GM23338 (cell line): ENCODE results near the gene NELFCD. TPM values are rescaled to one million over a fixed set of nuclear protein-coding genes. Genes with fewer than 3 reads are reported as not detected.

Experiments used
- ATAC-seq: fragments of 200-7000 bp; cut with Tn5 transposase; 3 replicates; pipeline ENCODE4 v1.9.1; 2020
- DNase-seq: peaks from one replicate; pipeline ENCODE4 v3.0.0-alpha.2; 2015; ENCODE audit warnings: low spot score
- H2AFZ ChIP-seq: fragments of 200-600 bp; sonication (generic); 2 replicates; pipeline ENCODE4 v1.8.0; 2016; ENCODE audit warnings: antibody characterized with exemption, mild to moderate bottlenecking, moderate library complexity
- H3F3A ChIP-seq: fragments of 200-600 bp; sonication (generic); replicated peaks from 2 replicates; pipeline ENCODE4 v1.8.0; 2017; ENCODE audit warnings: antibody characterized with exemption, mixed run types, low read depth
- H3K27ac ChIP-seq: fragments of 200-600 bp; sonication (generic); 2 replicates; pipeline ENCODE4 v1.6.1; 2016; ENCODE audit warnings: low read depth
- H3K27me3 ChIP-seq: fragments of 200-600 bp; sonication (generic); 2 replicates; pipeline ENCODE4 v1.8.0; 2016; ENCODE audit warnings: mild to moderate bottlenecking, mixed run types, moderate library complexity; ENCODE audit not compliant: insufficient read depth
- H3K36me3 ChIP-seq: fragments of 200-600 bp; sonication (generic); 2 replicates; pipeline ENCODE4 v1.8.0; 2016; ENCODE audit warnings: mild to moderate bottlenecking; ENCODE audit not compliant: insufficient read depth
- H3K4me1 ChIP-seq: fragments of 200-600 bp; sonication (generic); 2 replicates; pipeline ENCODE4 v1.8.0; 2016; ENCODE audit warnings: mild to moderate bottlenecking, moderate library complexity; ENCODE audit not compliant: insufficient read depth
- H3K4me2 ChIP-seq: fragments of 200-600 bp; sonication (generic); 2 replicates; pipeline ENCODE4 v1.7.1; 2017; ENCODE audit warnings: mixed run types
- H3K4me3 ChIP-seq: fragments of 200-600 bp; sonication (generic); 2 replicates; pipeline ENCODE4 v1.6.1; 2016; ENCODE audit warnings: mixed run types
- H3K79me2 ChIP-seq: fragments of 200-600 bp; sonication (generic); replicated peaks from 2 replicates; pipeline ENCODE4 v1.8.0; 2017; ENCODE audit warnings: mild to moderate bottlenecking; ENCODE audit not compliant: insufficient read depth
- H3K9me2 ChIP-seq: fragments of 200-600 bp; sonication (generic); 2 replicates; pipeline ENCODE4 v1.8.0; 2017; ENCODE audit not compliant: insufficient read depth
- H4K20me1 ChIP-seq: fragments of 200-600 bp; sonication (generic); replicated peaks from 2 replicates; pipeline ENCODE4 v1.8.0; 2017; ENCODE audit warnings: mild to moderate bottlenecking; ENCODE audit not compliant: insufficient read depth
- H3K27ac Mint-ChIP-seq: 2 replicates; pipeline ENCODE4 v1.8.0; 2020; ENCODE audit warnings: inconsistent platforms, mild to moderate bottlenecking, moderate library complexity, mixed read lengths
- H3K27me3 Mint-ChIP-seq: 3 replicates; pipeline ENCODE4 v1.8.0; 2022; ENCODE audit warnings: low read depth, mild to moderate bottlenecking, moderate library complexity, mixed read lengths, inconsistent platforms; ENCODE audit not compliant: insufficient read depth, poor library complexity
- H3K36me3 Mint-ChIP-seq: 3 replicates; pipeline ENCODE4 v1.8.0; 2021; ENCODE audit warnings: low read depth, mild to moderate bottlenecking, inconsistent platforms, moderate library complexity, mixed read lengths
- H3K4me1 Mint-ChIP-seq: 3 replicates; pipeline ENCODE4 v1.8.0; 2020; ENCODE audit warnings: mild to moderate bottlenecking, inconsistent platforms, mixed read lengths
- H3K4me3 Mint-ChIP-seq: 3 replicates; pipeline ENCODE4 v1.8.0; 2021; ENCODE audit warnings: moderate library complexity, mild to moderate bottlenecking, inconsistent platforms, mixed read lengths
- H3K9me3 Mint-ChIP-seq: 3 replicates; pipeline ENCODE4 v1.8.0; 2020; ENCODE audit warnings: moderate library complexity, mild to moderate bottlenecking, inconsistent platforms, mixed read lengths
- EZH2 ChIP-seq: fragments of 200-600 bp; sonication (generic); IDR thresholded peaks from one replicate; pipeline ENCODE4 v1.8.0; 2017; ENCODE audit warnings: antibody characterized with exemption, mild to moderate bottlenecking, low read depth; ENCODE audit not compliant: unreplicated experiment
- EZH2phosphoT487 ChIP-seq: fragments of 200-600 bp; sonication (generic); IDR thresholded peaks from one replicate; pipeline ENCODE4 v1.8.1; 2018; ENCODE audit warnings: antibody characterized with exemption; ENCODE audit not compliant: unreplicated experiment
- JUNB ChIP-seq: IDR thresholded peaks from one replicate; pipeline ENCODE4 v1.6.1; 2016; ENCODE audit warnings: antibody characterized with exemption; ENCODE audit not compliant: unreplicated experiment
- NANOG ChIP-seq: IDR thresholded peaks from 2 replicates; pipeline ENCODE4 v1.6.1; 2016; ENCODE audit warnings: antibody characterized with exemption, borderline replicate concordance
- ZNF331 ChIP-seq: fragments of 250-450 bp; sonication (Bioruptor Pico); IDR thresholded peaks from 2 replicates; pipeline ENCODE4 v1.5.0; 2020; ENCODE audit warnings: low read depth, mild to moderate bottlenecking, moderate library complexity
- polyA plus RNA-seq: library from polyadenylated mRNA; unstranded; fragments of >200 nt; fragmentation: Nextera tagmentation; extraction: Ambion mirVana; gene quantifications from 2 replicates; pipeline ENCODE4 v1.2.1, GENCODE V29; 2016
- total RNA-seq: library from RNA; depleted of rRNA; stranded (reverse); fragments of >200 nt; shearing (Covaris generic); gene quantifications from 2 replicates; pipeline ENCODE4 v1.2.3, GENCODE V29; 2014
- TF ChIP-seq, protein P1 (sequence below), 2 experiments: fragments of 200-600 bp in 1 of 2; sonication (generic) in 1 of 2; conservative IDR thresholded peaks; 2 replicates each; pipeline versions ENCODE4 v1.5.1 to v1.6.1; 2016 to 2017; ENCODE audit warnings: antibody characterized with exemption in 2 of 2, low read depth in 2 of 2, mild to moderate bottlenecking in 2 of 2, moderate library complexity in 1 of 2
- TF ChIP-seq, protein P2 (sequence below): IDR thresholded peaks from 2 replicates; pipeline ENCODE4 v1.6.1; 2016; ENCODE audit warnings: antibody characterized with exemption

Gene NELFCD
- total and polyA plus RNA-seq, 2 experiments from 2014 or later, result 52.9 to 75.8 TPM

DNA sequence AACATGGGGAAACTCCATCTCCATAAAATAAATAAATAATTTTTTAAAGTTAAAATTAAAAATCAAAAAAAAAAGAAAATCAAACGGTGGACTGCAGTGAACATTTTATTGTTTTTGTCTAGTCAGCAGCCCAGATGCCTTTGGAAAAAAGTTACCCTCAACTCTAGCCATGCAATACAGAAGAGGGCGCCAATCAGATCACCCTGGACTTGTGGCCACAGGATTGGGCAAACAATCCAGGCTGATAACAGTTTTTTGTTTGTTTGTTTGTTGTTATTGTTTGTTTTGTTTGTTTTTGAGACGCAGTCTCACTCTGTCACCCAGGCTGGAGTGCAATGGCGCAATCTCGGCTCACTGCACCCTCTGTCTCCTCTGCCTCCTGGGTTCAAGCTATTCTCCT lies 30.5 kb upstream of the NELFCD start:
- H3K4me1 ChIP-seq, result no peaks in the 10 kb centered on the region
- no peak overlapping the region for H3K4me3 Mint-ChIP-seq
- H3K9me3 Mint-ChIP-seq, result no peaks in the 10 kb centered on the region; the same call in 2 of the 3 replicates
- TF ChIP-seq ZNF331 (CRISPR knock-in tag) (no peak), EZH2 (no peak), NANOG (no peak)
- TF ChIP-seq, protein P1, sequence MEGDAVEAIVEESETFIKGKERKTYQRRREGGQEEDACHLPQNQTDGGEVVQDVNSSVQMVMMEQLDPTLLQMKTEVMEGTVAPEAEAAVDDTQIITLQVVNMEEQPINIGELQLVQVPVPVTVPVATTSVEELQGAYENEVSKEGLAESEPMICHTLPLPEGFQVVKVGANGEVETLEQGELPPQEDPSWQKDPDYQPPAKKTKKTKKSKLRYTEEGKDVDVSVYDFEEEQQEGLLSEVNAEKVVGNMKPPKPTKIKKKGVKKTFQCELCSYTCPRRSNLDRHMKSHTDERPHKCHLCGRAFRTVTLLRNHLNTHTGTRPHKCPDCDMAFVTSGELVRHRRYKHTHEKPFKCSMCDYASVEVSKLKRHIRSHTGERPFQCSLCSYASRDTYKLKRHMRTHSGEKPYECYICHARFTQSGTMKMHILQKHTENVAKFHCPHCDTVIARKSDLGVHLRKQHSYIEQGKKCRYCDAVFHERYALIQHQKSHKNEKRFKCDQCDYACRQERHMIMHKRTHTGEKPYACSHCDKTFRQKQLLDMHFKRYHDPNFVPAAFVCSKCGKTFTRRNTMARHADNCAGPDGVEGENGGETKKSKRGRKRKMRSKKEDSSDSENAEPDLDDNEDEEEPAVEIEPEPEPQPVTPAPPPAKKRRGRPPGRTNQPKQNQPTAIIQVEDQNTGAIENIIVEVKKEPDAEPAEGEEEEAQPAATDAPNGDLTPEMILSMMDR (conservative IDR thresholded peaks at IDR 0.05; ENCODE audit: low read depth in 2 of 2), result peak; percentile 23 to 58; a peak in 2 of 4 replicates
- no peaks in the 10 kb centered on the region for H3K36me3 ChIP-seq
- H3K4me1 Mint-ChIP-seq, result no peaks in the 10 kb centered on the region
- no peaks in the 10 kb centered on the region for H3K36me3 Mint-ChIP-seq
- ATAC-seq, result peak; percentile 34; the same call in 1 of the 3 replicates
- no peaks in the 10 kb centered on the region for H3K79me2 ChIP-seq
- no peaks in the 10 kb centered on the region for H4K20me1 ChIP-seq
- H3K27me3 Mint-ChIP-seq, result no peaks in the 10 kb centered on the region
- H3K27ac Mint-ChIP-seq, result no peak overlapping the region
- no peaks in the 10 kb centered on the region for H3K9me2 ChIP-seq
- no peak overlapping the region for H3K4me3 ChIP-seq
- no peaks in the 10 kb centered on the region for H3K27me3 ChIP-seq
- no peak for DNase-seq
- H3F3A ChIP-seq, result no peaks in the 10 kb centered on the region
- no peak overlapping the region for H3K27ac ChIP-seq
- no peak overlapping the region for H3K4me2 ChIP-seq
- H2AFZ ChIP-seq, result peak overlapping the region; percentile 76; the same call in 1 of the 2 replicates

DNA sequence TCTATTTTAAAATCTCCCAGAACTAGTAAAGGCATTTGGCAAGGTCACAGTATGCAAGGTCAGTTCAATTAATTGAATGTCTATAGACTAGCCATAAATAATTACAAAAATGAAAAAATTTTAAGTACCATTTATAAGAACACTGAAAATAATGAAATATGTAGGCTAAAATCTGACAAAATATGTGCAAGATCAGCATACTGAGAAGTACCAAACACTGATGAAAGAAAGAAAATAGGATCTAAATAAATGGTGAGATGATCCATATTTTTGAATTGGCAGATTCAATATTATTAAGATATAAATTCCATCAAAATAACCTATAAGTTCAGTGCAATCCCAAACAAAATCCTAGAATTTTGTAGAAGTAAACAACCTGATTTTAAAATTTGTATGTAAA lies 28.0 kb upstream of the NELFCD start:
- ATAC-seq (no peak), DNase-seq (no peak)
- Histone ChIP-seq H3K36me3 (no peaks in the 10 kb centered on the region), H3K9me2 (no peaks in the 10 kb centered on the region), H2AFZ (no peak overlapping the region), H3K4me3 (no peak overlapping the region), H3K27me3 (no peaks in the 10 kb centered on the region), H3K4me1 (no peaks in the 10 kb centered on the region), H3K79me2 (no peaks in the 10 kb centered on the region), H4K20me1 (no peaks in the 10 kb centered on the region), H3F3A (no peaks in the 10 kb centered on the region), H3K4me2 (no peak overlapping the region), H3K27ac (no peak overlapping the region)
- Mint-ChIP-seq H3K27ac (no peak overlapping the region), H3K4me1 (no peaks in the 10 kb centered on the region), H3K9me3 (no peaks in the 10 kb centered on the region; the same call in 2 of the 3 replicates), H3K4me3 (no peak overlapping the region), H3K27me3 (no peaks in the 10 kb centered on the region), H3K36me3 (no peaks in the 10 kb centered on the region)
- TF ChIP-seq ZNF331 (CRISPR knock-in tag) (no peak), NANOG (no peak), JUNB (no peak)
- TF ChIP-seq, protein P2, sequence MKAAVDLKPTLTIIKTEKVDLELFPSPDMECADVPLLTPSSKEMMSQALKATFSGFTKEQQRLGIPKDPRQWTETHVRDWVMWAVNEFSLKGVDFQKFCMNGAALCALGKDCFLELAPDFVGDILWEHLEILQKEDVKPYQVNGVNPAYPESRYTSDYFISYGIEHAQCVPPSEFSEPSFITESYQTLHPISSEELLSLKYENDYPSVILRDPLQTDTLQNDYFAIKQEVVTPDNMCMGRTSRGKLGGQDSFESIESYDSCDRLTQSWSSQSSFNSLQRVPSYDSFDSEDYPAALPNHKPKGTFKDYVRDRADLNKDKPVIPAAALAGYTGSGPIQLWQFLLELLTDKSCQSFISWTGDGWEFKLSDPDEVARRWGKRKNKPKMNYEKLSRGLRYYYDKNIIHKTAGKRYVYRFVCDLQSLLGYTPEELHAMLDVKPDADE, result no peak

DNA sequence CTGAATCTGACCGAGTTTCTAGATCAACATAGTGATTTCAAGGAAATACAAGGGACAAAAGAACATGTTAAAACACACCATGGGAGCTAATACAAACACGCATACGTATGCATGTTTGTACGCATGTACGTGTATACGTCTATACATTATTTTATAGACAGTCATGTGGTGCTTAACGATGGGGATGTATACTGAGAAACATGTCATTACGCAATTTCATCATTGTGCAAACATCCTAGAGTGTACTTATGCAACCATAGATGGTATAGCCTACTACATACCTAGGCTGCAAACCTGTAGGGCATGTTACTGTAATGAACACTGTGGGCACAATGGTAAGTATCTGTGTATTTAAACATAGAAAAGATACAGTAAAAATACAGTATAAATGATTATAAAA lies 25.0 kb upstream of the NELFCD start:
- Mint-ChIP-seq H3K4me3 (no peak overlapping the region), H3K27me3 (peaks cover under 1% of the 10 kb centered on the region), H3K27ac (no peak overlapping the region), H3K9me3 (no peaks in the 10 kb centered on the region), H3K36me3 (no peaks in the 10 kb centered on the region), H3K4me1 (no peaks in the 10 kb centered on the region)
- no peaks in the 10 kb centered on the region for H4K20me1 ChIP-seq
- H3K36me3 ChIP-seq, result no peaks in the 10 kb centered on the region
- H3K27ac ChIP-seq, result no peak overlapping the region
- no peaks in the 10 kb centered on the region for H3K79me2 ChIP-seq
- no peak for ATAC-seq
- DNase-seq, result no peak
- H3F3A ChIP-seq, result no peaks in the 10 kb centered on the region
- no peak overlapping the region for H3K4me2 ChIP-seq
- no peaks in the 10 kb centered on the region for H3K9me2 ChIP-seq
- H3K4me1 ChIP-seq, result no peaks in the 10 kb centered on the region
- H3K27me3 ChIP-seq, result no peaks in the 10 kb centered on the region
- no peak overlapping the region for H3K4me3 ChIP-seq
- no peak overlapping the region for H2AFZ ChIP-seq
- TF ChIP-seq EZH2phosphoT487 (no peak), JUNB (no peak), ZNF331 (CRISPR knock-in tag) (no peak)
- TF ChIP-seq, protein P1 (conservative IDR thresholded peaks at IDR 0.05; ENCODE audit: low read depth in 2 of 2), result no peak
